ENCODE data around the gene RTN4RL2. TPM values are rescaled to one million over a fixed set of nuclear protein-coding genes. Genes with fewer than 3 reads are reported as not detected.
A peak's percentile ranks its signal among the peaks of the same experiment; 100 is the strongest.

The RTN4RL2 gene
- total RNA-seq = 0.29 and 0.36 TPM in 2 replicates

DNA sequence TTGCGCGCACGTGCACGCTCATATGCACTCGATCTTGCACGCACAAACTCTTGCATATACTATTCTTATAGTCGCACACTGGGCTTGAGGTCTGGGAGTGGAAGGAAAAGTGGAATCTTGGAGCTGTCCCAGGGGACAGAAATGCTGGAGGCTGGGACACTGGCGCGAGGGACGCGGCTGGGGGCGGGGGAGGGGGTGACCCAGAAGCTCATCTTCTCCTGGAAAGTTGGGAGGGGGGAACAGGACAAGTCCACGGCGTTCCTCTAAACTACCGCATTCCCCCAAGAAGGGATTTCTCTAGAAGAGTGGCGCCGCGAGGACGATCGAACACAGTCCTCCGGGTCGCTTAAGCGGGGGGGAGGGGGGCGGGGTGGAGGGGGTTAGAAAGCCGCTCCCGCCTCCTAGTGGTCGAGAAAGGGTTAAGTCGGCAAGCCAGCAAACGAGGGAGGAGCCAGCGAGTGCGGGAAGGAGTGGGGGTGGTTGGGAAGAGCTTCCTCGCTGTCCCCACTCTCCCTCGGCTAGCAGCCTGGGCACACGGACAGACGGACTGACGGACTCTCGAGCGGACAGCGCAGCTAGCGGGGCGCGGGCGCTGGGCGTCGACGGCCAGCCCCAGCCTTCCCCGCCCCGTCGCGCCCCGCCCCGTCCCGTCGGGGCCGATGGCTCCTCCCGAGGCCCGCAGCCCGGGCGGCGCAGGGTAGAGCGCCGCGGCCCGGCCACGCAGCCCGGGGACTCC is at the start of gene RTN4RL2:
RTN4RL2 (plus strand) TSS at position 507 of the 736 bp plus-strand sequence. CDS start 338 bp downstream, outside the sequence.
- Histone ChIP-seq H3K4me2 (ENCODE audit: insufficient read depth, low read length) (peak within 1 kb of the TSS; percentile 77), H2AFZ (ENCODE audit: low read length) (no peak within 1 kb of the TSS), H3K27ac (ENCODE audit: low read depth, low read length) (no peak within 1 kb of the TSS), H3K9me3 (ENCODE audit: low read depth, low read length) (no peaks in the 10 kb centered on the region), H3K36me3 (ENCODE audit: insufficient read depth, low read length) (no peaks in the 10 kb centered on the region), H3K4me3 (ENCODE audit: insufficient read depth, low read length) (peak within 1 kb of the TSS; percentile 60), H3K79me2 (ENCODE audit: insufficient read depth, low read length) (no peaks in the 10 kb centered on the region), H3K27me3 (ENCODE audit: insufficient read depth, low read length) (peaks cover 45% of the 10 kb centered on the region), H3K4me1 (ENCODE audit: insufficient read depth, low read length) (peaks cover 8% of the 10 kb centered on the region), H4K20me1 (ENCODE audit: insufficient read depth, low read length) (no peaks in the 10 kb centered on the region)
- TF ChIP-seq, protein P1, sequence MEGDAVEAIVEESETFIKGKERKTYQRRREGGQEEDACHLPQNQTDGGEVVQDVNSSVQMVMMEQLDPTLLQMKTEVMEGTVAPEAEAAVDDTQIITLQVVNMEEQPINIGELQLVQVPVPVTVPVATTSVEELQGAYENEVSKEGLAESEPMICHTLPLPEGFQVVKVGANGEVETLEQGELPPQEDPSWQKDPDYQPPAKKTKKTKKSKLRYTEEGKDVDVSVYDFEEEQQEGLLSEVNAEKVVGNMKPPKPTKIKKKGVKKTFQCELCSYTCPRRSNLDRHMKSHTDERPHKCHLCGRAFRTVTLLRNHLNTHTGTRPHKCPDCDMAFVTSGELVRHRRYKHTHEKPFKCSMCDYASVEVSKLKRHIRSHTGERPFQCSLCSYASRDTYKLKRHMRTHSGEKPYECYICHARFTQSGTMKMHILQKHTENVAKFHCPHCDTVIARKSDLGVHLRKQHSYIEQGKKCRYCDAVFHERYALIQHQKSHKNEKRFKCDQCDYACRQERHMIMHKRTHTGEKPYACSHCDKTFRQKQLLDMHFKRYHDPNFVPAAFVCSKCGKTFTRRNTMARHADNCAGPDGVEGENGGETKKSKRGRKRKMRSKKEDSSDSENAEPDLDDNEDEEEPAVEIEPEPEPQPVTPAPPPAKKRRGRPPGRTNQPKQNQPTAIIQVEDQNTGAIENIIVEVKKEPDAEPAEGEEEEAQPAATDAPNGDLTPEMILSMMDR (IDR thresholded peaks at IDR 0.05; ENCODE audit: extremely low read depth, low read depth, low read length) = no peak
- DNase-seq (ENCODE audit: insufficient read length, low spot score, missing footprints) = peak; percentile 96

DNA sequence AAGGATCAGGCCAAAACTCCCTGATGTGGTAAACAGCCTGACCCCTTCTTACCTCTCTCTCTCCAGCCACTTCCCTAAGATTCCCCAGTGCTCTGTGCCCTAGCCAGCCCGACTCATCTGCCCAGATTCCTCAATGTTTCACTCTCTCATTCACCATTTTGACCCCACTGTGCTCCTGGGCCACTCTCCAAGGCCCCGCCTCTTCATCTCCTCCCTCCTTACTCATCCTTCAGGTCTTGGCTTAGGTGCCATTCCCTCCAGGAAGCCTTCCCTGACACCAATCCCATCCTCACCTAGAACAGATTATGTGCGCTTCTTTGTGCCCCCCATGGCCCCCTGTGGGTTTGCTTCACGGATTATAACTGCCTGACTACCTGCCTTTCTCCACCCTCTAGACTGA is 46.6 kb upstream of the RTN4RL2 start:
- peaks cover 77% of the 10 kb centered on the region for H3K36me3 ChIP-seq (ENCODE audit: insufficient read depth, low read length)
- no peak overlapping the region for H2AFZ ChIP-seq (ENCODE audit: low read length)
- H3K9me3 ChIP-seq (ENCODE audit: low read depth, low read length) = no peaks in the 10 kb centered on the region
- no peak overlapping the region for H3K4me3 ChIP-seq (ENCODE audit: insufficient read depth, low read length)
- TF ChIP-seq, protein P1 (IDR thresholded peaks at IDR 0.05; ENCODE audit: extremely low read depth, low read depth, low read length) = no peak
- H3K27ac ChIP-seq (ENCODE audit: low read depth, low read length) = no peak overlapping the region
- H3K27me3 ChIP-seq (ENCODE audit: insufficient read depth, low read length) = no peaks in the 10 kb centered on the region
- no peak for DNase-seq (ENCODE audit: insufficient read length, low spot score, missing footprints)
- H4K20me1 ChIP-seq (ENCODE audit: insufficient read depth, low read length) = peaks cover 4% of the 10 kb centered on the region
- H3K4me2 ChIP-seq (ENCODE audit: insufficient read depth, low read length) = no peak overlapping the region
- H3K79me2 ChIP-seq (ENCODE audit: insufficient read depth, low read length) = peaks cover 4% of the 10 kb centered on the region
- H3K4me1 ChIP-seq (ENCODE audit: insufficient read depth, low read length) = peaks cover 5% of the 10 kb centered on the region

DNA sequence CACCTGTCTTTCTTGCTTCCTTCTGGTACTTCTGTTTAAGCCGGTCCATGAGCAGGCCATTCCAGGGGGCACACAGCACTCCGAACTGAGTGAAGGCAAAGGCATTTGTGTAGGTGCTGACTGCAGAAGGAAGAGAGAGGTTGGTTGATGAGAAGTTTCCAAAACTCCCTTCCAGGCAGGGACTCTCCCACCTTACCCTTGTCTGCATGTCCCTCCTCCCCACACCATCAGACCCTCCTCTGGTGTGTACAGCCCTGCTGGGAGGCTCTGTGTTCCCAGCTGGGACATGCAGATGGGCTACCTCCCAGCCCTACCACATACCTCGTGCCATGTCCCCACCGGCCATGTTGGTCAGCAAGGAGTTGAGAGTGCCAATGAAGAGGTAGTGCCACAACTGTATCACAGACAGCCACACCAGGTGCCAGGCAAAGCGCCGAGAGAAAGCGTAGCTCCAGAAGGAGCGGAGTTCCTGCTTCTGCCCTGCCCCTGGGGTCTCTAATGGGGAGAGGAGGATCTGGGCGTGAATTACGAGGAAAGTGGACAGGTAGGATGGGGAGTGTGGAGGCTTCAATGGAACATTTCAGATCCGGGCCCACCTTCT is 45.6 kb upstream of the RTN4RL2 start:
- H2AFZ ChIP-seq (ENCODE audit: low read length) = no peak overlapping the region
- H3K79me2 ChIP-seq (ENCODE audit: insufficient read depth, low read length) = peaks cover 4% of the 10 kb centered on the region
- no peak overlapping the region for H3K4me2 ChIP-seq (ENCODE audit: insufficient read depth, low read length)
- TF ChIP-seq, protein P1 (IDR thresholded peaks at IDR 0.05; ENCODE audit: extremely low read depth, low read depth, low read length) = no peak
- no peaks in the 10 kb centered on the region for H3K27me3 ChIP-seq (ENCODE audit: insufficient read depth, low read length)
- H3K4me3 ChIP-seq (ENCODE audit: insufficient read depth, low read length) = no peak overlapping the region
- peaks cover 5% of the 10 kb centered on the region for H3K4me1 ChIP-seq (ENCODE audit: insufficient read depth, low read length)
- DNase-seq (ENCODE audit: insufficient read length, low spot score, missing footprints) = no peak
- no peak overlapping the region for H3K27ac ChIP-seq (ENCODE audit: low read depth, low read length)
- H3K36me3 ChIP-seq (ENCODE audit: insufficient read depth, low read length) = peaks cover 69% of the 10 kb centered on the region
- H4K20me1 ChIP-seq (ENCODE audit: insufficient read depth, low read length) = peaks cover 4% of the 10 kb centered on the region
- H3K9me3 ChIP-seq (ENCODE audit: low read depth, low read length) = no peaks in the 10 kb centered on the region

DNA sequence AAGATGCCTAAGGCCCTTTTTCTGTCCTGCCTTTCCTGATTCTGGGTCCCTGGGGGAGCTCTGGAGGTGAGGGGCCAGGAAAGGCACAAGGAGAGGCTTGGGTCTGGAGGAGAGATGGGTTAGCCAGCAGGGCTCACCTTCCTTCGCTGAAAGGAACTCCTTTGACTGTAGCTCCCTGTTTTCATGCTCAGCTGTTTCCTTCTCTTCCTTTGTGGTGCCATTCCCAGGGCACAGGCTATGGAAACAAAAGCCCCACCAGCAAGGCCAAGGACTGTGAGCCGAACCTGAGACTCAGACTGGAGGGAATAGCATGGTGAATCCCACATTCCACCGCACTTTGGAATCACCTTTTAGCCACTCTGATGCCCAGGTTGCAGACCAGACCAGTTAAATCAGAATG is 43.9 kb upstream of the RTN4RL2 start:
- TF ChIP-seq, protein P1 (IDR thresholded peaks at IDR 0.05; ENCODE audit: extremely low read depth, low read depth, low read length) = no peak
- Histone ChIP-seq H3K36me3 (ENCODE audit: insufficient read depth, low read length) (peaks cover 72% of the 10 kb centered on the region), H3K4me1 (ENCODE audit: insufficient read depth, low read length) (no peaks in the 10 kb centered on the region), H4K20me1 (ENCODE audit: insufficient read depth, low read length) (peaks cover 4% of the 10 kb centered on the region), H3K27ac (ENCODE audit: low read depth, low read length) (peak overlapping the region; percentile 23), H3K9me3 (ENCODE audit: low read depth, low read length) (no peaks in the 10 kb centered on the region), H3K79me2 (ENCODE audit: insufficient read depth, low read length) (peaks cover 4% of the 10 kb centered on the region), H3K27me3 (ENCODE audit: insufficient read depth, low read length) (no peaks in the 10 kb centered on the region), H3K4me2 (ENCODE audit: insufficient read depth, low read length) (no peak overlapping the region), H3K4me3 (ENCODE audit: insufficient read depth, low read length) (no peak overlapping the region), H2AFZ (ENCODE audit: low read length) (no peak overlapping the region)
- no peak for DNase-seq (ENCODE audit: insufficient read length, low spot score, missing footprints)
